Prostate gland (tissue), 2 donors: ENCODE data around the gene ACACA.

ENCODE experiments used
- CTCF ChIP-seq, 4 experiments: fragments of 200-600 bp in 2 of 4; fragments of 450-650 bp in 2 of 4; sonication (generic) in 2 of 4; IDR thresholded peaks; 1 replicate in 3 of 4; 2 replicates in 1 of 4; pipeline ENCODE4 v1.5.1; 2016 to 2019; ENCODE audit warnings: antibody characterized with exemption in 4 of 4, mild to moderate bottlenecking in 2 of 4, moderate library complexity in 2 of 4
- POLR2A ChIP-seq: fragments of 450-650 bp; IDR thresholded peaks from one replicate; pipeline ENCODE4 v1.6.1; 2016; ENCODE audit warnings: antibody characterized with exemption, mild to moderate bottlenecking
- POLR2AphosphoS5 ChIP-seq: sonication (generic); formaldehyde crosslinking; IDR thresholded peaks from one replicate; pipeline ENCODE4 v1.6.1; 2017; ENCODE audit warnings: antibody characterized with exemption

GRCh38 chr17:37041932-37042331 lies 364.7 kb downstream of the ACACA start:
- TF ChIP-seq CTCF (IDR thresholded peaks at IDR 0.05), result no peak
- TF ChIP-seq POLR2A, result no peak
- no peak for TF ChIP-seq POLR2AphosphoS5
